ENCODE measurements around the gene OSM.
"Not testable (repeated sequence)": the region's sequence is repeated elsewhere in the genome, so short reads cannot be mapped to it uniquely, and the experiment has no call there.

The OSM gene

GRCh38 chr22:30216710-30217109 is 49.9 kb downstream of the OSM start:
- TF ChIP-seq CTCF (IDR thresholded peaks at IDR 0.05) = no peak

GRCh38 chr22:30216272-30216671 is 50.4 kb downstream of the OSM start:
- not testable (repeated sequence) for H3K36me3 ChIP-seq (ENCODE audit: control insufficient read depth, insufficient read depth, low read length); H2AFZ ChIP-seq

More at GRCh38 chr22:30216710-30217109, 49.9 kb downstream of the OSM start:
- Histone ChIP-seq H3K9ac (no peak overlapping the region), H3K27ac (no peak overlapping the region), H3K79me2 (no peaks in the 10 kb centered on the region), H3K27me3 (ENCODE audit: control insufficient read depth, insufficient read depth, low read length) (no peaks in the 10 kb centered on the region), H3K4me1 (no peaks in the 10 kb centered on the region), H2AFZ (no peak overlapping the region), H3K36me3 (ENCODE audit: control insufficient read depth, insufficient read depth, low read length) (no peaks in the 10 kb centered on the region), H3K9me3 (ENCODE audit: control insufficient read depth, low read length) (no peaks in the 10 kb centered on the region), H3K4me2 (ENCODE audit: low read length) (no peak overlapping the region), H3K4me3 (ENCODE audit: low read depth, low read length) (no peak overlapping the region)

GRCh38 chr22:30214703-30215407 is 51.8 kb downstream of the OSM start:
- TF ChIP-seq CTCF (IDR thresholded peaks at IDR 0.05) = no peak
- Histone ChIP-seq H3K4me3 (ENCODE audit: low read depth, low read length) (no peak overlapping the region), H2AFZ (no peak overlapping the region), H3K9ac (no peak overlapping the region), H3K27me3 (ENCODE audit: control insufficient read depth, insufficient read depth, low read length) (no peaks in the 10 kb centered on the region), H3K4me1 (no peaks in the 10 kb centered on the region), H3K4me2 (ENCODE audit: low read length) (no peak overlapping the region), H3K79me2 (no peaks in the 10 kb centered on the region), H3K27ac (no peak overlapping the region), H3K36me3 (ENCODE audit: control insufficient read depth, insufficient read depth, low read length) (no peaks in the 10 kb centered on the region), H3K9me3 (ENCODE audit: control insufficient read depth, low read length) (no peaks in the 10 kb centered on the region)

More at GRCh38 chr22:30216272-30216671, 50.4 kb downstream of the OSM start:
- not testable (repeated sequence) for H3K4me2 ChIP-seq (ENCODE audit: low read length); H3K4me1 ChIP-seq; H3K9ac ChIP-seq; H3K27ac ChIP-seq; H3K4me3 ChIP-seq (ENCODE audit: low read depth, low read length); H3K79me2 ChIP-seq; H3K27me3 ChIP-seq (ENCODE audit: control insufficient read depth, insufficient read depth, low read length); H3K9me3 ChIP-seq (ENCODE audit: control insufficient read depth, low read length)

GRCh38 chr22:30212996-30213441 is 53.6 kb downstream of the OSM start:
- Histone ChIP-seq H3K9me3 (ENCODE audit: control insufficient read depth, low read length) (no peaks in the 10 kb centered on the region), H3K4me2 (ENCODE audit: low read length) (no peak overlapping the region), H2AFZ (no peak overlapping the region), H3K27me3 (ENCODE audit: control insufficient read depth, insufficient read depth, low read length) (no peaks in the 10 kb centered on the region), H3K27ac (no peak overlapping the region), H3K9ac (no peak overlapping the region), H3K36me3 (ENCODE audit: control insufficient read depth, insufficient read depth, low read length) (no peaks in the 10 kb centered on the region), H3K79me2 (no peaks in the 10 kb centered on the region), H3K4me1 (no peaks in the 10 kb centered on the region), H3K4me3 (ENCODE audit: low read depth, low read length) (no peak overlapping the region)
- no peak for TF ChIP-seq CTCF (IDR thresholded peaks at IDR 0.05)
